ENCODE measurements around the gene XYLT1. TPM values are rescaled to one million over a fixed set of nuclear protein-coding genes. Genes with fewer than 3 reads are reported as not detected.

The XYLT1 gene
- total and polyA plus RNA-seq, 9 of the 15 experiments (the other 6 are each of a cell fraction or from before 2014, with no cell fraction given) = 0.03 to 0.09 (median 0.08) TPM; not detected in 6

- intact Hi-C loops (cut with micrococcal nuclease) (no loop called here), in situ Hi-C loops (cut with MboI) (no loop called here)
- DNase-seq (ENCODE audit: extremely low read depth in 1 of 4, low spot score in 3 of 4) (peak; percentile 15 to 25 (median 20)), ATAC-seq (peak; percentile 83), FAIRE-seq (peak; percentile 35)
- Histone ChIP-seq H4K20me1 (replicated peaks; ENCODE audit: control insufficient read depth, insufficient read depth, low read length) (no peaks in the 10 kb centered on the region), H3K4me3 (no peak overlapping the region), H3K4me2 (ENCODE audit: insufficient read depth, low read length) (no peak overlapping the region), H3K79me2 (ENCODE audit: control insufficient read depth, insufficient read depth, low read length) (no peaks in the 10 kb centered on the region), H3K9me3 (replicated peaks; ENCODE audit: control insufficient read depth, insufficient read depth, low read depth, low read length) (no peaks in the 10 kb centered on the region; the same call in none of the 2 replicates), H2AFZ (ENCODE audit: low read depth, low read length) (no peak overlapping the region), H3K4me1 (replicated peaks in 1 of 2; ENCODE audit: control insufficient read depth in 2 of 2, insufficient read depth in 2 of 2, low read length in 2 of 2) (no peaks in the 10 kb centered on the region), H3K27me3 (ENCODE audit: control insufficient read depth in 2 of 2, insufficient read depth in 2 of 2, low read length in 2 of 2) (peaks cover 5 to 11% of the 10 kb centered on the region in 2 experiments; a peak in 3 of 5 replicates), H3K9ac (ENCODE audit: insufficient read depth in 1 of 2, low read depth in 2 of 2, low read length in 2 of 2) (no peak overlapping the region), H3K9me1 (ENCODE audit: control insufficient read depth, insufficient read depth, low read length) (no peaks in the 10 kb centered on the region), H3K27ac (ENCODE audit: extremely low read depth, low read depth, low read length) (no peak overlapping the region), H3K36me3 (ENCODE audit: control insufficient read depth, insufficient read depth, low read length) (no peaks in the 10 kb centered on the region)
- no TSS peak for BruUV-seq (replicated peaks)
- ChIA-PET CTCF (ENCODE audit: low intra/inter-chr PET ratio) (no interaction called here), POLR2A (interaction anchor here (0.7 kb wide), 1 partner anchor 359 kb away, joined by 3 read pairs; no protein-coding TSS in a partner anchor)
- 0% methylated on average over 4 of the region's 4 CpGs for WGBS (ENCODE audit: insufficient coverage, low coverage, missing lambda C conversion rate)
- TF ChIP-seq CTCF (IDR thresholded peaks at IDR 0.05 in 2 of 3, conservative IDR thresholded peaks at IDR 0.05 in 1 of 3; ENCODE audit: insufficient read depth in 2 of 3, low read depth in 1 of 3, low read length in 3 of 3) = peak; percentile 53 to 95 (median 70)
- TF ChIP-seq GTF2E2 (tag; IDR thresholded peaks at IDR 0.05) = no peak
- peak; percentile 17; the same call in 1 of the 2 replicates for TF ChIP-seq REST (IDR thresholded peaks at IDR 0.05; ENCODE audit: borderline replicate concordance)
- no peak for TF ChIP-seq REST (CRISPR knock-in tag; IDR thresholded peaks at IDR 0.05; ENCODE audit: low read depth)
- TF ChIP-seq TARDBP (IDR thresholded peaks at IDR 0.05) = no peak
- peak in 1 of 2 experiments; percentile 63; a peak in 2 of 4 replicates for TF ChIP-seq RAD21 (CRISPR knock-in tag; conservative IDR thresholded peaks at IDR 0.05 in 1 of 2, IDR thresholded peaks at IDR 0.05 in 1 of 2)
- TF ChIP-seq HMBOX1 (IDR thresholded peaks at IDR 0.05) = no peak
- no peak for TF ChIP-seq ZNF696 (CRISPR knock-in tag; conservative IDR thresholded peaks at IDR 0.05)
Observed at GRCh38 chr16:17211797-17212196, 259.0 kb downstream of the XYLT1 start.

Data from K562 (cell line).